ENCODE measurements around the gene MAP3K4.

DNA sequence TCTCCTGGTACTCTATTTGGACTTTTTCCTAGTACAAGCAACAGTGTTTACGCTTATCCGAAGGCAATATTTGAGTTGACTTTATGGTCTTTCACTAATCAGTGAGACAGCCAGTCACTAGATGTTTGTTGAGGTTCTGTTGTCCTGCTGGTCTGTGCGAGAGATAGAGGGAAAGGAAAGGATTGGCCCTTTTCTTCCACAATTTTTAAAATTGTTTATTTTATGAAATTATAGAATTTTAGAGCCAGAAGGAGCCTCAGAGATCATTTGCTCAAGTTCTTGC is 44.4 kb downstream of the MAP3K4 start:
- TF ChIP-seq CTCF (IDR thresholded peaks at IDR 0.05) (no peak), POLR2A (IDR thresholded peaks at IDR 0.05) (no peak)

All from lower leg skin (tissue), 3 donors.